ES-I3 (cell line): ENCODE data around the gene PPP1CA.

Source experiments
- H3K36me3 ChIP-seq: 2 replicates; pipeline ENCODE4 v1.6.1; 2013; ENCODE audit warnings: mild to moderate bottlenecking, low read length, control low read depth, moderate library complexity; ENCODE audit not compliant: insufficient read depth
- H3K4me1 ChIP-seq: 2 replicates; pipeline ENCODE4 v1.6.1; 2013; ENCODE audit warnings: mild to moderate bottlenecking, control low read depth, low read length; ENCODE audit not compliant: insufficient read depth
- H3K9ac ChIP-seq: 2 replicates; pipeline ENCODE4 v1.6.1; 2013; ENCODE audit warnings: low read depth, mild to moderate bottlenecking, low read length, moderate library complexity
- H3K9me3 ChIP-seq: 2 replicates; pipeline ENCODE4 v1.6.1; 2013; ENCODE audit warnings: mild to moderate bottlenecking, low read length, moderate library complexity; ENCODE audit not compliant: control insufficient read depth, insufficient read depth

PPP1CA gene

DNA sequence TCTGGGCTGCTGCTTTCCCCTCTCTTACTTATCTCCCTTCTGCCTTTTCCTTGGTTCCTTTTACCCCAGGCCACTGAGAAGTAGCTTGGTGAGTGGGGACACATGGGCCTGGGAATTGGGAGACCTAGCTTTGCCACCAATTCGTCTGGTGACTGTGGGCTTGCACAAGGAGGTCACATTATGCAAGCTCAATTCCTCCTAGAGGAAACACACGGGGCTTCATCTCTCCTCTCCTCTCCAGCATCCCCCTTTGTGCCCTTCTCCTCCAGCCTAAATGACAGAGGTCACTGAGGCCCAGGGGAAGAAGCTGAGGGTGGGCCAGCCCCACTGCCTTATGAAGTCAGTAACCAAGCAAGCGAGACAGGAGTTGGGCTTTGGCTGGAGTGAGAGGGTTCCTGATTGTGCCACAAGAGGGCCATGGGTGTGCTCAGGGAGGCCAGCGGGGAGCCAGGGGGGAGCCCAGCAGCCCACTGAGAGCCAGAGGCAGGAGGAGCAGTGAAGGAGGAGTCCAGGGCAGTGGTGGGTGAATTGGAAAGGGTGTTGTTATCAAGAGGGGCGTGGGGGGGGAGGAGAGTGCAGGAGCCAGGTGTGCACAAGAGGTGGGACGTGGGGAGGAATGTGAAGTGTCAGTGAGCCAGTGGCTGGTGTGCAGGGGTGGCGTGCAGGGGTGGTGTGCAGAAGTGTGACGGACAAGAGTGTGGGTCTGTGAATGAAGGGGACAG is 30.3 kb downstream of the PPP1CA start:
- no peaks in the 10 kb centered on the region for H3K36me3 ChIP-seq
- H3K9ac ChIP-seq = peak overlapping the region; percentile 50; the same call in 1 of the 2 replicates
- no peaks in the 10 kb centered on the region for H3K9me3 ChIP-seq
- peaks cover 17% of the 10 kb centered on the region for H3K4me1 ChIP-seq

DNA sequence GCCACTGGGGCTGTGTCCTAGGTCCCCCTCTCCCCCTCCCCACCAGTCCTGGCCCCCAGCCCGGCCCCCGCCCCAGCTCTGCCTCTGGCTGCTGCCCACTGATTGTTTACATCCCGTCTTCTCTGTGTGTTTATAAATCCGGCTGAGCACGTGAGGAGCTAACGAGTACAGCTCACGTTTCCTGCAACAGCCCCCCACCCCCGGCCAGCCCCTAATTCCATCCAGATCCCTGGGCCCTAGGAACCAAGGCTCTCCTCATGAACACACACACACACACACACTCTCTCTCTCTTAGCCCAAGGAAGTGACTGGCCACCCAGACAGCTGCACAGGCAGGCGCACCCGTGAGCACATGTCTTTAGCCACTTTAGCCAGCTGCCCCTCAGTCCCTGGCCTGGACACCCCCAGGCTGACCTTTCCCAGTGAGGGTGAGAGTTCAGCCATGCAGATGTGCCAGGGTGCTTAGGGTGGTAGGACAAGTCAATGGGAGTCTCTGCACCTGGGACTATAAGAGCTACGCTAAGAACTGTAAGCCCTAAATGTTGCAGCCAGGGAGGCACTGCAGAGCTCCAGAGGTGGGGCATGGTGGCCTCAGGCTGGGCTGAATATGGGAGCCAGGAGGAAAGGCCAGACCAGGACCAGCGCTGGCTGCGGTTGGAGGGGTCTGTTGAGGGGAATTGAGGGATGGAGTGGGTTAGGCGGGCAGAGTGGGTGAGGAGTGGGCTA is 31.1 kb downstream of the PPP1CA start:
- H3K4me1 ChIP-seq = peaks cover 22% of the 10 kb centered on the region
- H3K9ac ChIP-seq = no peak overlapping the region
- no peaks in the 10 kb centered on the region for H3K36me3 ChIP-seq
- H3K9me3 ChIP-seq = no peaks in the 10 kb centered on the region

DNA sequence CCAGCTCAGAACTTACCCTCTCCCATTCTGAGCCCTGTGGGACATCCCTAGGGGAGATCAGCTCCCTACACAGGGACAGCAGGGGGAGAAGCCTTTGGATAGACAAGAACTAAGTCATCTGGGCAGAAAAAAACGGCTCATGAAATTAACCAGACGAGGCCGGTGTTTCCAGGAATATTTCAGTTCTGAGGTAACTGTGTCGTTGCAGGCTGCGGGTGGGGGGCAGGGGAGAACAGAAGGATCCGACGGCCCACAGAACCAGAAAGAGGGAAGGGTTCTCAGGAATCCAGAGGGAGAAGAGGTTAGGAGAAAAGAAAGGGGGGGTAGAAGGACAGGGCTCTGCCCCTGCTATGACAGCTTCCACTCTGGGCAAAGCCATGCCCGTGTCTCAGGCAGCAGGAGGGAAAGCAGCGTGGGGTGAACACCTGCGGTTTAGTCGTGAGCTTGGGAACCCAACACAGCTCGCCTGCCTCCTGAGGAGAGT is 31.8 kb downstream of the PPP1CA start:
- no peak overlapping the region for H3K9ac ChIP-seq
- H3K9me3 ChIP-seq = no peaks in the 10 kb centered on the region
- H3K36me3 ChIP-seq = no peaks in the 10 kb centered on the region
- H3K4me1 ChIP-seq = peaks cover 22% of the 10 kb centered on the region

DNA sequence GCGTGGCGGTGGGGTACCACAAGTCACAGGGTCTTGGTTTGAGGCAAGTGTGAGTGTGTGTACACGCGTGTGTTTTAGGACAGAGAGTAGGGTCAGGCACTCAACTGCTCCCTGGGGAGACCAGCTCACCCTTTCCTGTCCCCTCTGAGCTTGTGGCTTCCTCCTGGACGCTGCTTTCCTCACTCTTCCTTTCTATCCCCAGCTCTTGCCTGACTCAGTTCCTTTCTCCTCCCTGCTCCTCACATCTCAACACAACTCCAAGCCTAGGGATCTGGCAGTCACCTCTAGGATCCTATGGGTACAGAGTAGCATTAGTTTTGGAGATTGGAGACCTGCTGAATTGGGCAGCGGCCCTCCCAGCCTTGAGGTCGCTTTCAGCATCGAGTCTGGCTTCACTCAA is 32.4 kb downstream of the PPP1CA start:
- Histone ChIP-seq H3K9ac (no peak overlapping the region), H3K36me3 (no peaks in the 10 kb centered on the region), H3K9me3 (no peaks in the 10 kb centered on the region), H3K4me1 (peaks cover 22% of the 10 kb centered on the region)

DNA sequence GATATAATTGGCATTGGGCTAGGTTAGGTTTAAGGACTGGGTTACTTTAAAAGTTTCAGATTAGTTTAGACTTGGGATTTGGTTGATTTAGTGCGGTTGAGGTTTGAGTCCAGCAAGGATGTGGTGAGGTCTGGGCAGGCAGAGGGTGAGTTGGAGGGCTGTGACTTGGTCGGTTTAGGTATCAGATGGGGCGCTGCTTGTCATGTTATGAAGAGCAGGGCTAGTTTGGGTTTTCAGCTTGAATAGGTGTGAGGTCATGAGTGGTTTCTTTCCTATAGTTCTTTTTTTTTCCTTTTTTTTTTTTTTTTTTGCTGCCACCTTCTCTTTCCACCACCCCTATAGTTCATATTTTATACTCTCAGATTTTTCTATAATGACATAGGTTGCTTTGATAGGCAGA is 33.0 kb downstream of the PPP1CA start:
- H3K4me1 ChIP-seq = peaks cover 22% of the 10 kb centered on the region
- no peak overlapping the region for H3K9ac ChIP-seq
- H3K9me3 ChIP-seq = no peaks in the 10 kb centered on the region
- H3K36me3 ChIP-seq = no peaks in the 10 kb centered on the region

DNA sequence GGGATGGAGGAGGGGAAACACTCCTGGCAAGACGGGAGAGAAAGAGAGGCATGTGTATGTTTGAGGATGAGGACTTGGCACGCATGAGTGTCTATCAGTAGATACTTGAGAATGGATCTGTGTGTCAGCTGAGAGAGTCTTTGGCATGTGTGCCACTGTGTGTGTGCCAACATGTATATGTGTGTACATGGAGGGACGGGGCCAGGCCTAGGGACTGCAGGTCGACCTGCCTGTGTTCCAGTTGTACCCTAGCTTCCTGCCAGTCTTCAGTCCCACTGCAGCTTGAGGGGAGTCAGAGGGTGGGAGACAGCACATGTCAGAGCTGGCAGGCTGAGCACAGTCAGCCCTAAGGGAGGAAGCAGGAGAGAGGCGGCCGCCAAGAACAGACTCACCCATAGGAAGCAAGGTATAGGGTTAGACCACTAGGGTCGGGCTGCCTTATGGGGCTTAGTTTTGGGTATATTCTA is 33.9 kb downstream of the PPP1CA start:
- H3K4me1 ChIP-seq = peaks cover 22% of the 10 kb centered on the region
- H3K9ac ChIP-seq = no peak overlapping the region
- no peaks in the 10 kb centered on the region for H3K9me3 ChIP-seq
- no peaks in the 10 kb centered on the region for H3K36me3 ChIP-seq

DNA sequence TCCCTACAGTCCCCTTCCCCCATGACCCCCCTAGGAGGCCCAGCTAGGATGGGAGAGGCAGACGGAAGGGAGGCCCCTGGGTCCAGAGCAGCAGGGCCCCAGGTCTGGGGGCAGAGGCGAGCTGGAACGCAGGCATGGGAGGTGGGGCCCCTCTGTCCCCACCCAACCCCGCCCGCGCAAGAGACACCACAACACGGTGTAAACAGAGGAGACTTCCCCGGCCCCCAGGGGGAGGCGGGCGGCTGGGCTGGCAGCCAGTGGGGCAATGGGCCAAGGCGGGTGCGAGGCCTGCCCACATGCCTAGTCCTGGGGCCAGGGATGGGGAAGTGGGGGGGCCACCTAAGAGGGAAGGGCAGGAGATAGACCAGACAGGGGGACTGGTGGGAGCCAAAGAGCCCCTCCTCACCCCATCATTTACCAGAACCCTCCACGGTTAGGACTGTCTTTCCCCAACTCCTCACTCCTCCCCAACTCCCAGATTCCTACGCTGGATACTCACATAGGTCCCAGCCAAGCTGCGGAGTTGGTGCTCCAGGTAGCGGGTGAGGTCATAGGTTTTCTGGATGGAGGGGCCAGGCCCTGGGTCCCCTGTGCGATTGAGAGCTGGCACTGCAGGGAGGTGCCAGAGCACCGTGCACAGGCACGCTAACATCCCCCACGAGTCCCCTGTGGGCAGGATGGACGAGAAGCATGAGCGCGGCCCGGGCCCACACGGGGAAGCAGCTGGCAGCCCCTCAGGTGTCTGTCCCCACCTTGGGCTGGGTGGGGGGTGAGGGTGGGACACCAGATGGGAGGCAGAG is 34.5 kb downstream of the PPP1CA start:
- H3K36me3 ChIP-seq = no peaks in the 10 kb centered on the region
- H3K9me3 ChIP-seq = no peaks in the 10 kb centered on the region
- no peak overlapping the region for H3K9ac ChIP-seq
- H3K4me1 ChIP-seq = peaks cover 22% of the 10 kb centered on the region

DNA sequence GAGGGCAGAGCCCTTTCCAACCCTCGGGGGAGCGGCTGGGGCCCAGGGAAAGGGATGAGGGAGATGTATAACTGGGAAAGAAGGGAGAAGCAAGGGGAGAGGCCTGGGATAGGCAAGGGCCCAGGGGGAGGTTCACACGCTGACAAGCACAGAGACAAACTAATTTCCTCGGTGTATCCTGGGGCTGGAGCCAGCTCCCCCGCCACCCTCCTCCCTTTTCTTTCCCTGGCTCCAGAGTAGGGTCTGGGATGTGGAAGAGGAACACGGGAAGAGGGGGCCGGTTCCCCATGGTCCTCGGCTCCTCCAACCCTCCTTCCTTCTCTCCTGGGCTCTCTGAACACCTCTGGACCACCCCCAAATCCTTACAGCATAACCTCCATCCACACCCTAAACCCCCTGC is 35.1 kb downstream of the PPP1CA start:
- Histone ChIP-seq H3K9me3 (no peaks in the 10 kb centered on the region), H3K36me3 (no peaks in the 10 kb centered on the region), H3K4me1 (peaks cover 19% of the 10 kb centered on the region), H3K9ac (no peak overlapping the region)

DNA sequence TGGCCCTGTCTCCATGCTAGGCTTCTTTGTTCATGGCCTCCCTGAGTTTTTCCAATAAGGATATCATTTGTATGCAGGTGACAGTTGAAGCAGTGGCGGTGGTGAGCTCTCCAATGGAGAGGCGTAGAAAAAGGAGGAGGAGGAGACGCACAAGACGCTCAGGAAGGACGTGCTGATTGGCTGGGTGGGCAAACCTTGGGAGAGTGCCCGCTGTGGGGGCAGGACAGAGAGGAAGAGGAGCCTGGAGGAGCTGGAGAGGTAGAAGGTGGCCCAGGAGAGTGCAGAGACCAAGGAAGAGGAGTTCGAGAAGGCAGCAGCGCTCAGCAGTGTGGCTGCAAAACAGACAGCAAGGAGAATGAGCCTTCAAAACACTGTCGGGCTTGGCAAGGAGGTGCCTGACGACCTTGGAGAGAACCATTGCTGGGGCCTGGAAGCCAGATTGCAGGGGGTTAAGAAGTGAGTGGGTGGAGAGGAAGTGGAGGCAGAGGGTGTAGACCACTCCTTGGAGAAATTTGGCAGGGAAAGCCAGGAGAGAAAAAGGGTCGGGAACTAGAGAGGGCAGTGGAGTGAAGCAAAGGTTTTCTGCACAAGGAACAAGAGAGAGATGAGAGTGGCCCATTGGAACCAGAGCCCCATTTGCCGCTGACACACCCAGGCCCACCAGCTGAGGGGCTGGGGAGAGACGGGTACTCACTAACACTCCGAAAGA is 35.8 kb downstream of the PPP1CA start:
- Histone ChIP-seq H3K36me3 (no peaks in the 10 kb centered on the region), H3K4me1 (peaks cover 13% of the 10 kb centered on the region), H3K9ac (no peak overlapping the region), H3K9me3 (no peaks in the 10 kb centered on the region)

DNA sequence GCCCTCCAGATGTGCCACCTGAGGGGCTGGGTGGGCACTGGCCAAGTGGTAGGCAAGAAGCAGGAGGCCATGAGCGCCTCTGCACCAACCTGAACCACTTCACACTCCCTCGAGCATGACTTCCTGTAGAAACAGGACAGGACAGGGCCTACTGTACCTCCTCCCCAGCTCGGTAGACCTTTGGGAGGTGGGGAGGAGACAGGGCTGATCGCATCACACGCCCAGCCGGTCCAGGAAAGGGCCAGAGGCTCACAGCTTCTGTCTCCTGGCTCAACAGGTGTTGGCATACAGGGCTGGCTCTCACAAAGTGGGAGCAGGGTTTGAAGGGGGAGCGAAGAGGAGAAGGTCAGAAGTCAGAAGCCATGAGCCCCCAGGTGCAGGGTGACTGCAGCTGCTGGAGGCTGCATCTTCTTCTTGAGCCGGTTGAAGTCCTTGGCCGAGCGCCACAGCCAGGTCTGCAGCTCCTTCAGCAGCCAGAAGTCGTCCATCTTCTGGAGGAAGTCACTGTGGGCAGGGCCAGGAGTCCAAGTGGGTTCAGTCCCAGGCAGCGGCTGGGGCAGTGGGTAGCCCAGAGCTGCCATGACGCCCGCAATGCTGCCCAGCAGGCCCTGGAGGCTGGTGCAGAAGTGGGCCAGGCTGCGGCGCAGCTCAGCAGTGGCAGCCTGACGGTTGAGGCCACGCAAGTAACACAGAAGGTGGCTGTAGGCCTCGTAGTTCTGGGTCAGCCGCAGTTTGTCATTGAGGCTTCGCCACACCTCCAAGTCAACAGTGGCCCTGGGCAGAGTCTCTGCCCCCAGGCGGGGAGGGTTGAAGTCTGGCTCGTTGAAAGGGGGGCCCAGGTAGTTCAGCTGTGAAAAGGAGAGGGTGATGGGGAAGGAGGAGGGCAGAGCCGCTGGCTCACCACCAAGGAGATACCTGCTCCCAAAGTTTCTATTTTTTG is 36.6 kb downstream of the PPP1CA start:
- Histone ChIP-seq H3K36me3 (no peaks in the 10 kb centered on the region), H3K9me3 (no peaks in the 10 kb centered on the region), H3K4me1 (peaks cover 9% of the 10 kb centered on the region; the same call in 1 of the 2 replicates), H3K9ac (no peak overlapping the region)

DNA sequence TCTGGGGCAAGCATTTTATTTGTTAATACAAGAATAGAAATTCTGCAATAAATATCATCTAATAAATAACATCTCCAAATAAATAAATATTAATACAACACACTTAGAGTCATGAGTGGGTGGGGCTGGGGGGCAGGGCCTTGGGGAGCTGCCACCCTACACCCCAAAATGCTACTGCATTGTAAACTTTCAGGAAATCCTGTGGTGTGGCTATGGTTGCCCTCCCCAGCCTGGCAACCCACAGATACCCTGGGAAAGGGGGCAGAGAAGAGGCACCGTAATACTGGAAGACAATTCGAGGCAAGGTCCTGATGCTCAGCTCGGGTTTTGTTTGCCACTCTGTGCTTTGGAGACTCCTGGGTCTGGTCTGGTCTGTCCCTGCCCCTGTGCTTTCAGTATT is 37.5 kb downstream of the PPP1CA start:
- Histone ChIP-seq H3K36me3 (no peaks in the 10 kb centered on the region), H3K9ac (no peak overlapping the region), H3K9me3 (no peaks in the 10 kb centered on the region), H3K4me1 (peaks cover 9% of the 10 kb centered on the region; the same call in 1 of the 2 replicates)

DNA sequence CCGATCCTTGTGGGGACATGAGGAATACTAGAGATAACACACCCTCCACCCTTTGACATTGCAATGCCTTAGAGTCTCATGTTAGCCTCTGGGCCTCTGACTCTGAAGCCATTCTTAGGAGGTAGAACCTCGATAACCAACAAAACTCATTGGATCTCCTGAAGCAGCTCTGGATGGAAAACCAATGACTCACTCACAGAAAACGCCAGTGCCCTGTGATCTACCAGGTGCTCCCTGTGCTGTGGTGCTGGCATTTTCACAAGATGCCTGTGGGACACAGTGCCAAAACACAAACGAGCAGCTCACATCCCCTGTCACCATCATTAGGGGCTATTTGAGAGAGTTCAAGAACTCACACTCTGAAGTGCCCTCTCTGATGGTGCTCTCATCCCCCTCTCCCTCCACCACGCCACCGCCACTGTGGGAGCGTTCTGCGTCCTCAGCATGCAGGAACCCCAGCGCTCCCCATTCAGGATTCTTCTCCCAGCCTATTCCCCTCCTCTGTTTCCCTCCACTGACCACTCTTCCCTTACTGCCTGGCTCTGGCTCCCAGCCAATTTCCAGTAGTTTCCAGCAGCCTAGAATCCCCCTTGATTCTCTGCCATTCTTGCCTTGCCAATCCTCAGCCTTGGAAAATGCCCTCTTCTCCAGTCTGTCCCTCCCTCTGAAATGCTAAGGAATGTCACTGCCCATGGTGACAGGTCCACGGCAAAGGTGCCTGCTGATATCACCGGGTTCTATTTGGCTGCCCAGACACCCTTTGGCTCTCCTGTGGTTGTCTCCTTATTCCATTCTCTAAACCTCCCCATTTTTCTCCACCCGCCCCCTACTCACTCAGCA is 43.6 kb downstream of the PPP1CA start:
- H3K4me1 ChIP-seq = peaks cover 21% of the 10 kb centered on the region
- H3K36me3 ChIP-seq = no peaks in the 10 kb centered on the region
- H3K9ac ChIP-seq = no peak overlapping the region
- H3K9me3 ChIP-seq = no peaks in the 10 kb centered on the region
